WTC11 (cell line): Measurements from ENCODE around the gene MLX. TPM values are rescaled to one million over a fixed set of nuclear protein-coding genes. Genes with fewer than 3 reads are reported as not detected.

ENCODE experiments used
- ATAC-seq: fragments of 200-7000 bp; cut with Tn5 transposase; 2 replicates; pipeline ENCODE4 v1.10.0; 2021; ENCODE audit warnings: mild to moderate bottlenecking, moderate library complexity
- CTCF ChIA-PET: fragments of 300-600 bp; sonication (Branson Sonifier 250); formaldehyde crosslinking; loops from one replicate; lab custom pipeline; 2021; ENCODE audit warnings: antibody characterized with exemption; lab: Charles Lee
- POLR2A ChIA-PET: fragments of 350-600 bp; sonication (Branson Sonifier 250); formaldehyde crosslinking; loops from one replicate; lab custom pipeline; 2021; ENCODE audit warnings: antibody characterized with exemption; lab: Charles Lee
- DNase-seq: peaks from one replicate; pipeline ENCODE4 v3.0.0; 2021; ENCODE audit warnings: low spot score
- H3K27ac Mint-ChIP-seq: 2 replicates; pipeline ENCODE4 v1.8.0; 2021; ENCODE audit warnings: mixed read lengths
- H3K27me3 Mint-ChIP-seq: 2 replicates; pipeline ENCODE4 v1.8.0; 2021; ENCODE audit warnings: low read depth, mild to moderate bottlenecking, moderate library complexity, mixed read lengths
- H3K36me3 Mint-ChIP-seq: 2 replicates; pipeline ENCODE4 v1.8.0; 2021; ENCODE audit warnings: mixed read lengths
- H3K4me1 Mint-ChIP-seq: 2 replicates; pipeline ENCODE4 v1.8.0; 2022; ENCODE audit warnings: mixed read lengths
- H3K4me3 Mint-ChIP-seq: 2 replicates; pipeline ENCODE4 v1.8.0; 2021; ENCODE audit warnings: mild to moderate bottlenecking, moderate library complexity, mixed read lengths
- H3K9me3 Mint-ChIP-seq: 2 replicates; pipeline ENCODE4 v1.8.0; 2021; ENCODE audit warnings: mixed read lengths
- ATF1 ChIP-seq: sonication (generic); formaldehyde crosslinking; IDR thresholded peaks from 2 replicates; pipeline ENCODE4 v1.8.1; 2023; ENCODE audit warnings: mild to moderate bottlenecking, moderate library complexity, missing genetic modification reagents
- ATF3 ChIP-seq: sonication (generic); formaldehyde crosslinking; conservative IDR thresholded peaks from 2 replicates; pipeline ENCODE4 v1.8.1; 2022; ENCODE audit warnings: mild to moderate bottlenecking, missing genetic modification reagents
- CBFB ChIP-seq: sonication (generic); formaldehyde crosslinking; IDR thresholded peaks from 2 replicates; pipeline ENCODE4 v1.8.1; 2022; ENCODE audit warnings: mild to moderate bottlenecking, low read depth, missing genetic modification reagents
- CREM ChIP-seq: sonication (generic); formaldehyde crosslinking; IDR thresholded peaks from 2 replicates; pipeline ENCODE4 v1.8.1; 2022; ENCODE audit warnings: mild to moderate bottlenecking, missing genetic modification reagents, moderate library complexity
- EMX1 ChIP-seq: fragments of 250-450 bp; sonication (Bioruptor Pico); IDR thresholded peaks from 2 replicates; pipeline ENCODE4 v1.8.0; 2021; ENCODE audit warnings: mild to moderate bottlenecking
- ERG ChIP-seq: fragments of 250-450 bp; sonication (Bioruptor Pico); IDR thresholded peaks from 2 replicates; pipeline ENCODE4 v1.8.0; 2021; ENCODE audit warnings: mild to moderate bottlenecking
- ESRRA ChIP-seq: sonication (generic); formaldehyde crosslinking; IDR thresholded peaks from 2 replicates; pipeline ENCODE4 v1.8.1; 2022; ENCODE audit warnings: mild to moderate bottlenecking, missing genetic modification reagents, borderline replicate concordance
- FOXK1 ChIP-seq: sonication (generic); formaldehyde crosslinking; IDR thresholded peaks from 2 replicates; pipeline ENCODE4 v1.8.0; 2022; ENCODE audit warnings: mild to moderate bottlenecking, moderate library complexity, missing genetic modification reagents
- FOXP1 ChIP-seq: sonication (generic); formaldehyde crosslinking; IDR thresholded peaks from 2 replicates; pipeline ENCODE4 v1.8.0; 2022; ENCODE audit warnings: missing genetic modification reagents, mild to moderate bottlenecking, moderate library complexity, borderline replicate concordance
- HMGXB4 ChIP-seq: sonication (generic); formaldehyde crosslinking; IDR thresholded peaks from 2 replicates; pipeline ENCODE4 v1.8.1; 2023; ENCODE audit warnings: mild to moderate bottlenecking, moderate library complexity, missing genetic modification reagents
- MYBL2 ChIP-seq: sonication (generic); formaldehyde crosslinking; IDR thresholded peaks from 2 replicates; pipeline ENCODE4 v1.8.1; 2023; ENCODE audit warnings: mild to moderate bottlenecking, moderate library complexity, missing genetic modification reagents
- NFYB ChIP-seq: sonication (generic); formaldehyde crosslinking; conservative IDR thresholded peaks from 2 replicates; pipeline ENCODE4 v1.8.0; 2022; ENCODE audit warnings: low read depth, missing genetic modification reagents
- OVOL2 ChIP-seq: fragments of 250-450 bp; sonication (Bioruptor Pico); IDR thresholded peaks from 2 replicates; pipeline ENCODE4 v1.9.0; 2021; ENCODE audit warnings: mild to moderate bottlenecking, borderline replicate concordance
- PRDM15 ChIP-seq: sonication (generic); formaldehyde crosslinking; IDR thresholded peaks from 2 replicates; pipeline ENCODE4 v1.8.0; 2022; ENCODE audit warnings: missing genetic modification reagents
- SMAD3 ChIP-seq: sonication (generic); formaldehyde crosslinking; IDR thresholded peaks from 2 replicates; pipeline ENCODE4 v1.8.0; 2022; ENCODE audit warnings: missing genetic modification reagents, mild to moderate bottlenecking, borderline replicate concordance
- TCF7 ChIP-seq: sonication (generic); formaldehyde crosslinking; IDR thresholded peaks from 2 replicates; pipeline ENCODE4 v1.8.0; 2022; ENCODE audit warnings: mild to moderate bottlenecking, low read depth, missing genetic modification reagents, moderate library complexity
- ZBTB21 ChIP-seq: sonication (generic); formaldehyde crosslinking; IDR thresholded peaks from 2 replicates; pipeline ENCODE4 v1.8.1; 2023; ENCODE audit warnings: mild to moderate bottlenecking, missing genetic modification reagents, borderline replicate concordance
- ZBTB43 ChIP-seq: sonication (generic); formaldehyde crosslinking; IDR thresholded peaks from 2 replicates; pipeline ENCODE4 v1.8.1; 2023; ENCODE audit warnings: mild to moderate bottlenecking, missing genetic modification reagents
- ZNF232 ChIP-seq: sonication (generic); formaldehyde crosslinking; IDR thresholded peaks from 2 replicates; pipeline ENCODE4 v1.8.0; 2022; ENCODE audit warnings: mild to moderate bottlenecking, missing genetic modification reagents
- ZNF281 ChIP-seq: sonication (generic); formaldehyde crosslinking; IDR thresholded peaks from 2 replicates; pipeline ENCODE4 v1.8.0; 2023; ENCODE audit warnings: mild to moderate bottlenecking, missing genetic modification reagents
- total RNA-seq: library from RNA; stranded (reverse); gene quantifications from 3 replicates; pipeline ENCODE4 v1.2.3, GENCODE V29; 2021

The MLX gene
- total RNA-seq, 1 experiment from 2014 or later: 34.9 TPM

GRCh38 chr17:42608305-42609181 is 41.6 kb downstream of the MLX start:
- ATAC-seq (peak; percentile 50), DNase-seq (no peak)
- ChIA-PET CTCF (interaction anchor here (0.5 to 3.5 kb wide), 23 partner anchors 10 to 390 kb away, joined by 3 to 55 read pairs (median 5); partner anchors contain the start of genes BECN1, CCR10, MLX and PLEKHH3), POLR2A (interaction anchor here (1.0 to 1.9 kb wide), 9 partner anchors 10 to 73 kb away, joined by 3 to 9 read pairs (median 4); partner anchors contain the start of genes PLEKHH3, PSMC3IP and TUBG2)
- H3K27ac Mint-ChIP-seq: peak overlapping the region; percentile 97
- H3K9me3 Mint-ChIP-seq: no peaks in the 10 kb centered on the region
- H3K27me3 Mint-ChIP-seq: no peaks in the 10 kb centered on the region
- peaks cover 23% of the 10 kb centered on the region for H3K36me3 Mint-ChIP-seq
- H3K4me3 Mint-ChIP-seq: peak overlapping the region; percentile 100
- TF ChIP-seq FOXK1 (CRISPR knock-in tag) (no peak), ZNF232 (CRISPR knock-in tag) (peak; percentile 38; the same call in 1 of the 2 replicates)
- peaks cover 17% of the 10 kb centered on the region for H3K4me1 Mint-ChIP-seq

- Mint-ChIP-seq H3K36me3 (peaks cover 31% of the 10 kb centered on the region), H3K27ac (peak within 1 kb of the TSS; percentile 97), H3K27me3 (no peaks in the 10 kb centered on the region), H3K4me1 (peaks cover 17% of the 10 kb centered on the region), H3K4me3 (peak within 1 kb of the TSS; percentile 100), H3K9me3 (no peaks in the 10 kb centered on the region)
- peak; percentile 99 for DNase-seq
- POLR2A ChIA-PET: interaction anchor here (0.6 to 1.9 kb wide), 10 partner anchors 9 to 72 kb away, joined by 3 to 9 read pairs (median 4); partner anchors contain the start of genes PLEKHH3, PSMC3IP and TUBG2
- CTCF ChIA-PET: interaction anchor here (0.5 to 3.5 kb wide), 24 partner anchors 9 to 389 kb away, joined by 3 to 55 read pairs (median 5); partner anchors contain the start of genes BECN1, CCR10, MLX and PLEKHH3
- ATAC-seq: peak; percentile 94
- no peak for TF ChIP-seq ZBTB43
- no peak for TF ChIP-seq ATF3 (CRISPR knock-in tag)
- TF ChIP-seq ZBTB21 (CRISPR knock-in tag): peak; percentile 77; the same call in 1 of the 2 replicates
- peak; percentile 35; the same call in 1 of the 2 replicates for TF ChIP-seq ZNF281 (CRISPR knock-in tag)
- TF ChIP-seq OVOL2 (CRISPR knock-in tag): no peak
- no peak for TF ChIP-seq CBFB (CRISPR knock-in tag)
- no peak for TF ChIP-seq ERG (CRISPR knock-in tag)
- peak; percentile 56; the same call in 1 of the 2 replicates for TF ChIP-seq NFYB (CRISPR knock-in tag)
- TF ChIP-seq CREM (CRISPR knock-in tag): peak; percentile 56; the same call in 1 of the 2 replicates
- no peak for TF ChIP-seq EMX1 (CRISPR knock-in tag)
- TF ChIP-seq MYBL2 (CRISPR knock-in tag): 0 out of 2 replicates have a peak, but pooled peaks have one; percentile 43
- no peak for TF ChIP-seq PRDM15 (CRISPR knock-in tag)
- TF ChIP-seq ESRRA (CRISPR knock-in tag): no peak
- TF ChIP-seq SMAD3 (CRISPR knock-in tag): 0 out of 2 replicates have a peak, but pooled peaks have one; percentile 11
- no peak for TF ChIP-seq TCF7 (CRISPR knock-in tag)
- TF ChIP-seq FOXP1 (CRISPR knock-in tag): no peak; the same call in 1 of the 2 replicates
- no peak for TF ChIP-seq ATF1
- TF ChIP-seq HMGXB4 (CRISPR knock-in tag): 0 out of 2 replicates have a peak, but pooled peaks have one; percentile 40
These were observed 42.4 kb downstream of the MLX start, which contains the start of the genes RETREG3 and TUBG1 for GRCh38 chr17:42609182-42609813. TSS of gene RETREG3 (minus strand) at chr17:42609374. CDS start at chr17:42609324, 50 bp downstream. TSS of gene TUBG1 (plus strand) at chr17:42609683. CDS start at chr17:42609738, 55 bp downstream.
